GM12864 (cell line): ENCODE data around the gene IMP4.

Source experiments
- DNase-seq: peaks from one replicate; pipeline ENCODE4 v3.0.0-alpha.2; 2011; ENCODE audit warnings: low read depth
- H3K4me3 ChIP-seq: 2 replicates; pipeline ENCODE4 v1.5.1; 2011; ENCODE audit warnings: mild to moderate bottlenecking, low read depth, low read length, control low read depth
- CTCF ChIP-seq: IDR thresholded peaks from 2 replicates; pipeline ENCODE4 v1.5.1; 2011; ENCODE audit warnings: low read depth, mild to moderate bottlenecking, moderate library complexity, low read length, control low read depth, inconsistent platforms; ENCODE audit errors: missing control alignments

The IMP4 gene

GRCh38 chr2:130390460-130391057, 47.9 kb downstream of the IMP4 start:
- DNase-seq, result no peak
- peak overlapping the region; percentile 70 for H3K4me3 ChIP-seq
- TF ChIP-seq CTCF, result no peak

- no peak for DNase-seq
Measured at GRCh38 chr2:130391058-130391871, 48.6 kb downstream of the IMP4 start.

GRCh38 chr2:130391872-130392670, 49.4 kb downstream of the IMP4 start:
- DNase-seq, result no peak
- TF ChIP-seq CTCF, result no peak
- peak overlapping the region; percentile 70 for H3K4me3 ChIP-seq

More at GRCh38 chr2:130391058-130391871, 48.6 kb downstream of the IMP4 start:
- TF ChIP-seq CTCF, result no peak
- peak overlapping the region; percentile 70 for H3K4me3 ChIP-seq

GRCh38 chr2:130393318-130393910, 50.7 kb downstream of the IMP4 start:
- DNase-seq, result no peak
- no peak overlapping the region for H3K4me3 ChIP-seq
- TF ChIP-seq CTCF, result no peak
